Activated CD4-positive, CD25-positive, alpha-beta regulatory T cell (primary cell): Measurements from ENCODE around the gene TNFRSF9.
"Not testable (repeated sequence)": the region's sequence is repeated elsewhere in the genome, so short reads cannot be mapped to it uniquely, and the experiment has no call there.

ENCODE experiments used
- DNase-seq, 4 experiments: peaks; one replicate each; lab custom pipeline; 2025; lab: John Stamatoyannopoulos, UW

TNFRSF9 gene

DNA sequence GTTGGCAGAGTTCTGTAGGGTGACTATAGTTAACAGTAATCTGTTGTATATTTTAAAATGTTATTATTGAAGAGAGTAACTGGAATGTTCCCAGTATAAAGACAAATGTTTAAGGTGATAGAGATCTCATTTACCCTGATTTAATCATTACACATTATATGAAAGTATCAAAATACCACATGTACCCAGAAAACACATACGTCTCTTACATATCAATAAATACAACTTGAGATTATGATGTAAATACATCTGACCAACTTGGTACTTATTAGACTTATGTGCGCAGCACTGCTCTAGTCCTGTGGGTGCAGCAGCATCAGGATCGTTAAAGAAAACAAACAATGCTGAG, 20.2 kb upstream of the TNFRSF9 start:
- DNase-seq, result no peak

DNA sequence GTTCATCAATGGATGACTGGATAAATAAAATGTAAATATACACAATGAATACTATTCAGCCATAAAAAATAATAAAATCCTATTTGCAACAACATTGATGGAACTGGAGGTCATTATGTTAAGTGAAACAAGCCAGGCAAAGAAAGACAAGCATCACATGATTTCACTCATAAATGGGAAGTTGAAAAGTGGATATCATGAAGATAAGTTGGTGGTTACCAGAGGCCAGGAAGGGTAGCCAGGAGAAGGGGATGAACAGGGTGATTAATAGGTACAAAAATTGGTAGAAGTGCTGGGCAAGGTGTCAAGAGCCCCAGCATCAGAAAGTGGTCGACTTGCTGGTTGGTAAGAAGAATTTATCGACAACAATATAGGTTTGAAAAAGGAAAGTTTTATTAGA, 19.5 kb upstream of the TNFRSF9 start:
- no peak for DNase-seq

DNA sequence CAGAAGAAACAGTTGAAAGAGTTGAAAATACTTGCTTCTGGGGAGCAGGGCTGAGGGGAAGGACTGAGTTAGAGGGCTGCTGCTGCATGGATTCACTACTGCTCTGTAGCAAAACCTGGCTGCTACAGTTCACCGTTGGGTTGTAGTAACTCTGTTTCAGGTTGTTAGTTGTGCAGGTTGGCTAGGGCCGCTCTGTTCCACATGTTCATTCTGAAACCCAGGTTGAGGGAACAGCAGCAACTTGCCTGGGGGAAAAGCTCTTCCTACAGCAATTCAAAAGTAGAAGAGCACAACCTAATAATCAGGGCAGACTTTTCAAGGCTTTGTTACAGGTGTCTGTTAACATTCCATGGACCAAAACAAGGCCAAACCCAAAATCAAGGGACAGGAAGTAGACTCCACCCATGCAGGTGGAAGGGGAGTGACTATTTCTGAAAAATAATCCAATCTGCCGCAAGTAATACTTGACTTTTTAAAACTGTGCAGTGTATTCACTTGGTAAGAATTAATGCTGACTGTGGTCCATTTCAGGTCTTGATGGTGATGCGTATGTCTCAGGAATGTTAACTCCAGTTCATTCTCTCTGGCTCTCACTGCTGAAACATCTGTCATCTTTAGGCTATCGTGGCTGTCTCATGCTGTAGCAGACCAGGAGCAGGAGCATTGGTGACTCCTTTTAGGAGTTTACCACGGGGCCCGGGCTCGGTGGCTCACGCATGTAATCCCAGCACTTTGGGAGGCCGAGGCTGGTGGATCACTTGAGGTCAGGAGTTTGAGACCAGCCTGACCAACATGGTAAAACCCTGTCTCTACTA, 15.8 kb upstream of the TNFRSF9 start:
- no peak for DNase-seq

DNA sequence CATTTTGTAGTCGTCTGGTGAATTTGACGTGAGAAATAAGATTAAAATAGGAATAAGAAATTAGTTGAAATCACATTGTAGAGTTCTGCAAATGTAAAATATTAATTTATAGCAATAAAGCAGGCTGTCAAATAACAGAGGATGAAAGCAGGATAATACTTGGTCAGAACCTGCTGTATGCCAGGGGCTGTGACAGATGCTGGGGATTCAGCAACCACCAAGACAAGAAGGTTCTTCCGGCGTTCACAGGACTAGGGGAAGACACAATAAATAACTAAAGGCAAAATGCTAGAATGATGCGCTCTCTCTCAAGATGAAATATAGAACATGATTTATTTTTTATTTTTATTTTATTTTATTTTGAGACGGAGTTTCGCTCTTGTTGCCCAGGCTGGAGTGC, 14.0 kb upstream of the TNFRSF9 start:
- no peak for DNase-seq

DNA sequence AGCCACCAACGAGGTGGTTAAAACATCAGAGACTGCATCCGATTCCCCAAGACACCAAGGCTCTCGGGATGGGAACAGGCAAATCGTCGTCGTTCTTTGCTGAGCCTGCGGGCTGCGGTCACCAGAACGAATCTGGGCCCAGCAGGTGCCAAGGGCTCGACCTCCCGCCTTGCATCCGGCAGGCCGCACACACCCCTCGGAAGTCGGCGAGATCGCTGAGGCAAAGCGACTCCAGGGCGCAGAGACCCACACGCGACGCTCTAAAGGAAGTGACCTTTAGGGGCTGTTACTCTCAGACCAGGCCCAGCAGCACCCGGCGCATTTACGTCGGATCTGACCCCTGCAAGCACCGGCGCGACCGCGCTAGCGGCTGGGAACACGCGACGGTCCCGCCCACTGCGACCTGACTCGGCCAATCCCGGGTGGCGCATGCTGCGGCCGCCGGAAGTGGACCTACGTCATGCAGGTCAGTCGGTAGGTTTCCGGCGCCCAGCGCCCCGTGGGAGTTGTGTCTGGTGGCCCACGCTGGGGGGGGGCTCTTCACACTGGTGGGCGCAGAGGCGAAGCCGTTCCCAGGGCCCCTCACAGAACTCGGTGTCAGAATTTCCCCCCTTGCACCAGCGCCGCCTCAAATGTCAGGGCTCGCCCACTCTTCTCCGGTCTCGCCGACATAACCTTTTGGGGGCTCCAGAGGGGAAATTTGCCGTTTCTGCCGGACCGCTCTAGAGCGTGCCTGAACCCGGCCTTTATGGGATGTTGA, 13.4 kb upstream of the TNFRSF9 start:
- DNase-seq, result peak; percentile 49 to 63 (median 55)

DNA sequence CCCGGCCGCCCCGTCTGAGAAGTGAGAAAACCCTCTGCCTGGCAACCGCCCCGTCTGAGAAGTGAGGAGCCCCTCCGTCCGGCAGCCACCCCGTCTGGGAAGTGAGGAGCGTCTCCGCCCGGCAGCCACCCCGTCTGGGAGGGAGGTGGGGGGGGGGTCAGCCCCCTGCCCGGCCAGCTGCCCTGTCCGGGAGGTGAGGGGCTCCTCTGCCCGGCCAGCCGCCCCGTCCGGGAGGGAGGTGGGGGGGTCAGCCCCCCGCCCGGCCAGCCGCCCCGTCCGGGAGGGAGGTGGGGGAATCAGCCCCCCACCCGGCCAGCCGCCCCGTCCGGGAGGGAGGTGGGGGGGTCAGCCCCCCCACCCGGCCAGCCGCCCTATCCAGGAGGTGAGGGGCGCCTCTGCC, 12.2 kb upstream of the TNFRSF9 start:
- not testable (repeated sequence) for DNase-seq

DNA sequence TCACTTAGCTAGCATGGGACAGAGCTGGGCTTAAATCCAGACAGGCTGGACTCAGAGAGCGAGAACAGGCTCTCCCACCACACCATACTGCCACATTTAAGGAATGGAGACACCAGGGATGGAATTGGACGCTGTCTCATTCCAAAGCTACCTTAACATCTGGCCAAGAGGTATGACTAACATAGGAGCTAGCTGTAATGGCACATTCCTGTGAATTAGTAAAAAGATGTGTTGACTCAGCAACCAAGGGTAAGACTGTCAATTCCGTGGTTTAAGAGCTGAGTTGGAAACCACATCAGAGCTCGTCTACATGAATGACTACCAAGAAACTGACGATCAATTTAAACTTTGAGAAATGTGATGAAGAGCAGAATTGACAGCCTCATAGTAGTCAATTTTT, 8.3 kb upstream of the TNFRSF9 start:
- no peak for DNase-seq

DNA sequence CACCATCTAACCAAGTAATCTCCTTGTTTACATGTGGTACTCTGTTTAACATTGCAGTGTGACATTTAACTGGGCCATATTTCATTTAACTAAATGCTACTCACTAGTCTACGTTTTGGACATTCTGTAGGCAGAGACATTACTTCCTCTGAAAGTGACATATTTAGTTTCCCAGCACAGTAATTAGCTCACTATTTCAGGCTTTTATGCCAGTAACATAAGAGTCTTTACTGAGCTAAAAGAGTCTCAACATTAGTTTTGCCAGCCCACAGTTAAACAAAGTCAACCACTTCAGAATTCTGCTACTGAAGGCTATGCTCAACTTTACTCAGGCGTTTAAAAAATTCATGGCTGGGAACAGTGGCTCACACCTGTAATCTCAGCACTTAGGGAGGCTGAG, 2.6 kb upstream of the TNFRSF9 start:
- DNase-seq, result no peak

DNA sequence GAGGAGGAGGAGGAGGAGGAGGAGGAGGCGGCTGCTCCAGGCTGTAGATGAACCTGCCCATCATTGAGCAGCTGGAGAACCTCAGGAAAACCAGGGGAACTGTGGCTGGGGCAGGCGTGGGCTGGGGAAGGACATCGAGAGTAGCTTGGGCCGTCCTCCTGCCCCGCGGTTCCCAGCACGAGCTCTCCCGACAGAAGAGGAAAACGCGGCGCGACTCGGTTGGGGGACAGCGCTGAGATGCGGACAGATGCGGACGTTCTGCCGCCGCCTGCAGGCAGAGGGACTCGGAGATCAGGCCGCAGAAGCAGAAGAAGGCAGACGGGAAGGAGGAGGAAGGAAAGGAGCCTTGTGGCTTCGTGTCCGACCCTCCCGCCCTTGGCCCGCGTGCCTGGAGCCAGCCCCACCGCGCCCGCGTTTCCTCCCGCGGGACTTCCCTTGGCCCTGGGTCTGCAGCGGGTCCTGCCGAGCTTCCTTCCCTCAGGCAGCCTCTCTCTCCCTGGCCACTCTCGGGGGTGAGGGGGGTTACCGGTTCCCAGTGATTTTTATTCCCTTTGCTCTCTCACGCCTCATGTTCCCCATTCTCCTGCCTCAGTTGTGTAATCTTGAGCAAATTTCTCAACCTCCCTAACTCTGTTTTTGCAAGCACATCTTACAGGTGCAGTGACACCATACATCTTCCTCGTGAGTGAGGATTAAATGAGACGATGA, 1.7 kb upstream of the TNFRSF9 start:
- DNase-seq, result peak in 1 of 4 experiments; percentile 26

DNA sequence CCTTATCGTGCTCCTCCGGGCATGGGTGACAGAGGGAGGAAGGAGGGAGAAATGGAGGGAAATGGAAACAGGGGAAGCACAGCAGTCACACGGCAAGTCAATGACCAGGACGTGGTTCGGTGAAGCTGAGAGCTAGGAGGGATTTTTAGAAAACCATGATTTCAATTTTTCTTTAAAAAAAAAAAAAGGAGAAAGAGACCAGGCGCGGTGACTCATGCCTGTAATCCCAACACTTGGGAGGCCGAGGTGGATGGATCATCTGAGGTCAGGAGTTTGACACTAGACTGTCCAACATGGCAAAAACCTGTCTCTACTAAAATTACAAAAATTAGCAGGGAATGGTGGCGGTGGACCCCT, 776 bp upstream of the TNFRSF9 start:
- no peak for DNase-seq

DNA sequence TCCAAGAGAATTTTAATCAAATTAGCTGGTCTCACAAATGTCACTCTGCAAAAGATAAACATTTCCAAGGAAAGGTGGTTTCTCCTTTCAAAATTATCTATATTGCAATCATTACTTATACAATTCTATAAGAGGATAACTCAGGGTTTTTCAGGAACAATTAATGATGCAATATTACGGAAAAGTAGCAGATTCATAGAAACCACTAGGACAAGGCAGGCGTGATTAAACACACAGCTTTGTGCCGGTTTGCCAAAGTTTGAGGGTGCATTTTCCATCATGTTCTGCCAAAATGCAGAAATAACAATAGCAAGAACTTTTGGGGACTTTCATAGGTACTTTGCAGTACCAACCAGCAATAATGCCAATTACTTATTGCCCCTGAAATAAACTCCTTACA, 605 bp downstream of the TNFRSF9 start:
- no peak for DNase-seq

DNA sequence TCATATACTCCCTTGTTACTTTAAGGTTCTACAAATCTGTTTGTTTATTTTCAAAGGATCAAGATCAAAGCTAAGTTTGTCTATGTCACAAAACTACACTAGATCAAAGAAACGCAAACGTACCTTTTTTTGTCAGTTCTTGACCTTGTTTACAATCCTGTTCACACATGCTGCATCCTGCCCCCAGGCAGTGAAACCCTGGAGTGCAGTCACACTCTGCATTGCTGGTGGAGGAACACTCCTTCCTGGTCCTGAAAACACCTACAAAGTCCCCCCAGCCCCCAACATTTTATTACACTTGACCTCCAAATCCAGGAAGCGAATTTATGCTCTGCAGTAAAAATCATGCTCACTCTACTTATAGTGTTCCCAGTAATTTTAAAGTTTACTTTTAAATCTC, 2.6 kb downstream of the TNFRSF9 start:
- DNase-seq, result no peak

DNA sequence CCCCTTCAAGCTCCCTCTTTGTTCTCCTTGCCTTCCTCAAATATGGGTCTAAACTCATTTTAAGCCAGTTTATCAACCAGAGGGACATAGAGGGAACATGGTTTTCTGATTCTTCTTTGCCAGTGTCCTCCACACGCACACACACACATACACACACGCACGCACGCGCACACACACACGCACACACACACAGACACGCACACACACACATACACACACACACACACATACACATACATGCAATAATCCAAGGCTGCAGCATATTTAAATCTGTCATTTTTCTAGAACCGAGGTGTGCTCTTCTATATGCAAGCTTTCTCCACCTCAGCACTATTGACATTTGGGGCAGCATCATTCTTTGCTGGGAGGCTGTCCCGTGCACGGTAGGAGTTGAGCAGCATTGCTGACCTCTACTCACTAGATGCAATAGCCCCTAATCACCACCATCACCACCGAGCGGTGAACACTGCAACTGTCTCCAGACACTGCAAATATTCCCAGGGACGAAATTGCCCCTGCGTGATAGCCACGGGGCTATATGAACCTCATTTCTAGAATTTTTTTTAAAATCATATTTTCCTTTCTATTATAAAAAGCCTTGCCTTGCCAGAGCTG, 8.0 kb downstream of the TNFRSF9 start:
- no peak for DNase-seq

DNA sequence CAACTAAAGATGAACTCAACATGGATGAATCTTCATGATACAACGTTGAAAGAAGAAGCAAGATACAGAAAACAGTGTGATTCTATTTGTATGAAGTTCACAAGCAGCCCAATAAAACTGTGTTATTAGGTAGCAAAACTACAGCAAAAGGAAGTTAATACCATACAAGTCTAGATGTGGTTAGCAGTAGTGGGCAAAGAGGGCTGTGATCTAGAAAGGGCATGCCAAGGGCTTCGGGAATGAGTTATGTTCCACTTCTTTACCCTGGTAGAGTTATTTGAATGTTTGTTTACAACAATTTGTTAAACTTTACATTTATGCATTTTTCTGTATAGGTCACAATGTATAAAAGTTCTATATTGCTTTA, 9.2 kb downstream of the TNFRSF9 start:
- DNase-seq, result no peak

DNA sequence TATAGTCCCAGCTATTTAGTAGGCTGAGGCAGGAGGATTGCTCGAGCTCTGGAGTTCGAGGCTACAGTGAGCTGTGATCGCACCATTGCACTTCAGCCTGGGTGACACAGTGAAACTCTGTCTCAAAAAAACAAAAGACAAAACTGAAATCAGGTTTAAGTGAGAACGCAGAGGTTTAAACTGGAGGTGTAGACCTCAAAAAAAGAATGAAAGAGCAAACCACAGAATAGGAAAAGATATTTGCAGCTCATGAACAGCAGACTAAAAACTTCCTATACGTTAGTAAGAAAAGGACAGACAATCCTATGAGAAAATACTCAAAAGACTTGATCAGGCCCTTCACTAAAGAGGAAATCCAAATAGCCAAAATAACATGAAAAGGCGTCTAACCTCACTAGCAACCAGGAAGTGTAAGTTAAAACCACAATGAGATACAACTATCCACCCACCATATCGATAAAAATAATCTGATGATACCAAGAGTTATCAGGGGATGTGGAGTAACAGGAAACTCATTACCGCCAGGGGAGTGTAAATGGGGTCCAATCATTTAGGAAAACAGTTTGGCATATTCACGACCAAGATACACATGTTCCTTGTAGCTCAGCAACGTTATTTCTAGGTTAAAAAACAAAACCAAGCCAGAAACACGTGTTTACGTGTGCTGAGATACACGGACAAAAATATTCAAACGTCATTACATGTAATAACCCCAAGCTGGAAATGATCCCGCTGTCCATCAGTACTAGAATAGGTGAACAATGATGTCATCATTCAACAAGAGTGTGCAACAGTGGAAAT, 9.8 kb downstream of the TNFRSF9 start:
- DNase-seq, result no peak

DNA sequence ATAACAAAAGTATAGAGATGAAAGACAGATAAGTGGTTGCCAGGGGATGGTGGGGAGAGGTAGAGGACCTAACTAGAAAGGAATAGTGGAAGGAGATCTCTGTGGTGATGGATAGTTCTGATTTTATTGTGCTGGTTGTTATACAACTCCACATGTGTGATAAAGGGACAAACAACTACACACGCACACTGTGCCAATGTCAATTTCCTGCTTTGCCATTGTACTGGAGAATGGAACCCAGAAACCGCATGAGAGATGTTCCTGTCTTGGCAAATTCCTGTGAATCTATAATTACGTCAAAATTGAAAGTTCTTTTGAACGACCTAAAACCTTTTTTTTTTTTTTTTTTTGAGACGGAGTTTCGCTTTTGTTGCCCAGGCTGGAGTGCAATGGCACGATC, 11.0 kb downstream of the TNFRSF9 start:
- no peak for DNase-seq

DNA sequence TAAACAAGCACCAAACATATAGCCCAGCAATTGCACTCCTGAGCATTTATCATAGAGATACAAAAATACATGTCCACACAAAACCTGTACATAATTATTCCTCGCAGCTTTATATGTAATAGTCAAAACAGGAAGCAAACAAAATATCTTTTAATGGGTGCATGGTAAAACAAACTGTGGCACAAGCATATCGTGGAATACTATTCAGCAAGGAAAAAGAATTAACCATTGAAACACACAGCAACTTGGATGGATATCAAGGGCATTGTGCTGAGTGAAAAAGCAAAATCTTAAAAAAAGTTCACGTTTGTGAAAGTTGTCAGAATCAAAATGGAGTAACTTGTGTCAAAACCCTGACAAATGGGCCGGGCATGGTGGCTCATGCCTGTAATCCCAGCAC, 12.4 kb downstream of the TNFRSF9 start:
- DNase-seq, result no peak

DNA sequence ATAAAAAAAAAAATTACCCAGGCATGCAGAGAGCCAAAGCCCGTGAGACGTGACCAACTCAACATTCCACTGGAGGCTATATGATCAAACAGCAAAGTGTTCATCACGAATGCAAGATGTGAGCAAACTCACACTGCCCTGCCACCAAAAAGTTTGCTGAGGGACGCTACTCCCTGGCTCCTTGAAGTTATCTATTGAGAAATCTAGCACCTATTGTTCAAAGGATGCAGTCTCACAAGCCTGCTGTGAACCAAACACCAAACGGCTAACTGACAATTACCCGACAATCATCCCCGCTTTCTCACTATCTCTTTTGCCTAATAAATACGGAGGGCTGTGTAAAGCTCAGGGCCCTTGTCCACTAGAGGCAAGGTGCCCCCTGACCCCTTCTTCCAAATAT, 13.6 kb downstream of the TNFRSF9 start:
- DNase-seq, result not testable (repeated sequence)

DNA sequence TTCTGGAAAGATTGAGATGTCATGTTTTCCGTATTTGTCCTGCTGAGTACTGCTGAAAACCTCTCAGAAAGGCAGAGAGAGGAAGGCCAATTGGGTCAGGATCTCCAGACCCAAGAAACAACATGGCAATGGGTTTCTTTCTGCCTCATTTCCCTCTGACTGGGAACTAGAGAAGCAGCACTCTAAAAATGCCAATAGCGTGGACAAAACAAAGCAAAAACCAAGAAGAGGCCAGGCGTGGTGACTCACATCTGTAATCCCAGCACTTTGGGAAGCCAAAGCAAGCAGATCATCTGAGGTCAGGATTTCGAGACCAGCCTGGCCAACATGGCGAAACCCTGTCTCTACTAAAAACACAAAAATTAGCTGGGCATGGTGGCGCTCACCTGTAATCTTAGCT, 18.3 kb downstream of the TNFRSF9 start:
- DNase-seq, result no peak

DNA sequence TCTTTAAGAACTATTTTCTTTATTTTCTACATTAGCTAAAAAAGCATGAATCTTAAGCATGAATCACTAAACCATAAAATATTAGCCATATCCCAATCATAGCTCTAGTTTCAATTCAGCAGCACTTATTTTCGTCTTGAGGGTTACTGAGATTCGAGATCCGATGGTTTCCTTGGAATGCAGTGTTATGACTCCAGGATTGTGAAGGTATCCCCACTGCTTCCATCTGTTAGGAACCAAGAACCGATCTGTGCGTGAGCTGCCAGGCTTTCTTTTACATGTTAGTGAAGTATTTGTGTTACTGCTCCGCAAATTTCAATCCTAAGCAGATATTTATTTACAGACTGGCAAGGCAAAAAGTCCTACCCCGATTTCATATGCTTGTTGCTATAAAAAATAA, 18.8 kb downstream of the TNFRSF9 start:
- DNase-seq, result no peak

DNA sequence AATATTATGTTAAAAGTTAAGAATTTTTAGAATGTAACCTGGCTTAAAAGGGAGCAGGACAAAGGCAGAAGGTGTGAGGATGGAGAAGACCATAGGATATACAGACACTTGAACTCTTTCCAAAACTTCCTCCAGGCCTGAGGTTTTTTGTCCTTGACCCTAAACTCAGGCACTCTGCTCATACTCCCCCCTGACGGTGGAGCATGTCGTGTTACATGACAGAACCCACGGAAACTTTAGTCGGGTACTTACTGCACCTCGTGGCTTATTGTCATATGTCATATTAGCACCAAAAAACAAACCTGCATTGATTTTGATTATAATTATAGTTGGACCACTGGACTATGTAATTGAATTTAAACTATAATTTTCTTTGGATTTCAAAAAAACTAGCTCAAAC, 20.8 kb downstream of the TNFRSF9 start:
- no peak for DNase-seq

DNA sequence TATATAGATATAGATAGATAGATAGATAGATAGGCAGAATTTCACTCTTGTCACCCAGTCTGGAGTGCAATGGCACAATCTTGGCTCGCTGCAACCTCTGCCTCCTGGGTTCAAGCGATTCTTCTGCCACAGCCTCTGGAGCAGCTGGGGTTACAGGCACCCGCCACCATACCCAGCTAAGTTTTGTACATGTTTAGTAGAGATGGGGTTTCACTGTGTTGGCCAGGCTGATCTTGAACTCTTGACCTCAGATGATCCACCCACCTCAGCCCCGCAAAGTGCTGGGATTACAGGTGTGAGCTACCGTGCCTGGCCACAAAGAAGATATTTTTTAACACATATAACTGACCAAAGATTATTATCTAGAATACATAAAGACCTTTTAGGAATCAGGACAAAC, 22.7 kb downstream of the TNFRSF9 start:
- DNase-seq, result not testable (repeated sequence)
